Limb (tissue), 2 donors: ENCODE results near the gene CNPY1.

Experiments
- DNase-seq, 2 donors: peaks; one replicate each; pipeline ENCODE4 v3.0.0-alpha.2; 2016; ENCODE audit errors: extremely low spot score in 2 of 2

The CNPY1 gene

GRCh38 chr7:155513543-155514285 is 32.6 kb downstream of the CNPY1 start:
- DNase-seq: no peak

- no peak for DNase-seq
These were observed 34.0 kb downstream of the CNPY1 start for GRCh38 chr7:155512246-155512887.

- DNase-seq: no peak
These were observed 34.7 kb downstream of the CNPY1 start for GRCh38 chr7:155511702-155511996.

GRCh38 chr7:155510975-155511701 is 35.2 kb downstream of the CNPY1 start:
- peak in 1 of 2 donors; percentile 22 for DNase-seq

- DNase-seq: peak in 1 of 2 donors; percentile 55
These were observed 36.4 kb downstream of the CNPY1 start for GRCh38 chr7:155509725-155510551.

GRCh38 chr7:155509359-155509724 is 37.0 kb downstream of the CNPY1 start:
- DNase-seq: no peak

- DNase-seq: peak in 1 of 2 donors; percentile 40
These were observed 37.7 kb downstream of the CNPY1 start for GRCh38 chr7:155508376-155509358.

- no peak for DNase-seq
These were observed 38.8 kb downstream of the CNPY1 start for GRCh38 chr7:155507576-155507975.

GRCh38 chr7:155506854-155507337 is 39.5 kb downstream of the CNPY1 start:
- peak in 1 of 2 donors; percentile 56 for DNase-seq

- no peak for DNase-seq
These were observed 41.0 kb downstream of the CNPY1 start for GRCh38 chr7:155505422-155505793.

- no peak for DNase-seq
These were observed 49.0 kb downstream of the CNPY1 start for GRCh38 chr7:155497149-155497901.

GRCh38 chr7:155496267-155497005 is 49.9 kb downstream of the CNPY1 start:
- DNase-seq: no peak

GRCh38 chr7:155495440-155496248 is 50.7 kb downstream of the CNPY1 start:
- DNase-seq: no peak

GRCh38 chr7:155494551-155494950 is 51.8 kb downstream of the CNPY1 start:
- DNase-seq: no peak

GRCh38 chr7:155493744-155494538 is 52.4 kb downstream of the CNPY1 start:
- no peak for DNase-seq

GRCh38 chr7:155491812-155492211 is 54.5 kb downstream of the CNPY1 start:
- peak in 1 of 2 donors; percentile 20 for DNase-seq
